Hepatocyte (in vitro differentiated cells): ENCODE measurements around the gene PUSL1.
"Not testable (repeated sequence)": the region's sequence is repeated elsewhere in the genome, so short reads cannot be mapped to it uniquely, and the experiment has no call there.

Experiments
- EZH2 ChIP-seq: fragments of 200-600 bp; sonication (generic); IDR thresholded peaks from 2 replicates; pipeline ENCODE4 v1.6.1; 2016; ENCODE audit warnings: antibody characterized with exemption, mild to moderate bottlenecking, borderline replicate concordance
- EZH2phosphoT487 ChIP-seq: fragments of 200-600 bp; sonication (generic); IDR thresholded peaks from one replicate; pipeline ENCODE4 v1.6.1; 2018; ENCODE audit warnings: antibody characterized with exemption, mild to moderate bottlenecking, low read depth, moderate library complexity; ENCODE audit not compliant: unreplicated experiment, severe bottlenecking
- TF ChIP-seq, protein P1 (sequence below): fragments of 200-600 bp; sonication (generic); IDR thresholded peaks from 2 replicates; pipeline ENCODE4 v1.5.1; 2016; ENCODE audit warnings: antibody characterized with exemption, mild to moderate bottlenecking; ENCODE audit not compliant: poor library complexity

GRCh38 chr1:1316199-1316598 is 7.8 kb downstream of the PUSL1 start:
- TF ChIP-seq, protein P1, sequence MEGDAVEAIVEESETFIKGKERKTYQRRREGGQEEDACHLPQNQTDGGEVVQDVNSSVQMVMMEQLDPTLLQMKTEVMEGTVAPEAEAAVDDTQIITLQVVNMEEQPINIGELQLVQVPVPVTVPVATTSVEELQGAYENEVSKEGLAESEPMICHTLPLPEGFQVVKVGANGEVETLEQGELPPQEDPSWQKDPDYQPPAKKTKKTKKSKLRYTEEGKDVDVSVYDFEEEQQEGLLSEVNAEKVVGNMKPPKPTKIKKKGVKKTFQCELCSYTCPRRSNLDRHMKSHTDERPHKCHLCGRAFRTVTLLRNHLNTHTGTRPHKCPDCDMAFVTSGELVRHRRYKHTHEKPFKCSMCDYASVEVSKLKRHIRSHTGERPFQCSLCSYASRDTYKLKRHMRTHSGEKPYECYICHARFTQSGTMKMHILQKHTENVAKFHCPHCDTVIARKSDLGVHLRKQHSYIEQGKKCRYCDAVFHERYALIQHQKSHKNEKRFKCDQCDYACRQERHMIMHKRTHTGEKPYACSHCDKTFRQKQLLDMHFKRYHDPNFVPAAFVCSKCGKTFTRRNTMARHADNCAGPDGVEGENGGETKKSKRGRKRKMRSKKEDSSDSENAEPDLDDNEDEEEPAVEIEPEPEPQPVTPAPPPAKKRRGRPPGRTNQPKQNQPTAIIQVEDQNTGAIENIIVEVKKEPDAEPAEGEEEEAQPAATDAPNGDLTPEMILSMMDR: not testable (repeated sequence)
- not testable (repeated sequence) for TF ChIP-seq EZH2phosphoT487, EZH2
